Activated naive CD4-positive, alpha-beta T cell treated with anti-CD3 and anti-CD28 coated beads, Interleukin-2, amount 10 ng/mL, durations not matched to agents 7 days and 5 days (primary cell): Measurements from ENCODE around the gene LAPTM4A.
"Not testable (repeated sequence)": the region's sequence is repeated elsewhere in the genome, so short reads cannot be mapped to it uniquely, and the experiment has no call there.

Experiments used
- CTCF ChIA-PET: fragments of 350-600 bp; sonication (Branson Sonifier 250); formaldehyde crosslinking; loops from one replicate; lab custom pipeline; 2021; ENCODE audit warnings: antibody characterized with exemption; lab: Charles Lee
- DNase-seq: peaks from one replicate; pipeline ENCODE4 v3.0.0-alpha.2; 2020
- H3K27ac Mint-ChIP-seq: one replicate; pipeline ENCODE4 v1.8.0; 2021; ENCODE audit warnings: mild to moderate bottlenecking, moderate library complexity, mixed read lengths
- H3K27me3 Mint-ChIP-seq: one replicate; pipeline ENCODE4 v1.8.0; 2021; ENCODE audit warnings: mild to moderate bottlenecking, mixed read lengths
- H3K36me3 Mint-ChIP-seq: one replicate; pipeline ENCODE4 v1.8.0; 2021; ENCODE audit warnings: mixed read lengths
- H3K4me1 Mint-ChIP-seq: one replicate; pipeline ENCODE4 v1.8.0; 2021; ENCODE audit warnings: mixed read lengths
- H3K4me3 Mint-ChIP-seq: one replicate; pipeline ENCODE4 v1.8.0; 2021; ENCODE audit warnings: mild to moderate bottlenecking, moderate library complexity, mixed read lengths
- H3K9me3 Mint-ChIP-seq: one replicate; pipeline ENCODE4 v1.8.0; 2021; ENCODE audit warnings: mixed read lengths

The LAPTM4A gene

DNA sequence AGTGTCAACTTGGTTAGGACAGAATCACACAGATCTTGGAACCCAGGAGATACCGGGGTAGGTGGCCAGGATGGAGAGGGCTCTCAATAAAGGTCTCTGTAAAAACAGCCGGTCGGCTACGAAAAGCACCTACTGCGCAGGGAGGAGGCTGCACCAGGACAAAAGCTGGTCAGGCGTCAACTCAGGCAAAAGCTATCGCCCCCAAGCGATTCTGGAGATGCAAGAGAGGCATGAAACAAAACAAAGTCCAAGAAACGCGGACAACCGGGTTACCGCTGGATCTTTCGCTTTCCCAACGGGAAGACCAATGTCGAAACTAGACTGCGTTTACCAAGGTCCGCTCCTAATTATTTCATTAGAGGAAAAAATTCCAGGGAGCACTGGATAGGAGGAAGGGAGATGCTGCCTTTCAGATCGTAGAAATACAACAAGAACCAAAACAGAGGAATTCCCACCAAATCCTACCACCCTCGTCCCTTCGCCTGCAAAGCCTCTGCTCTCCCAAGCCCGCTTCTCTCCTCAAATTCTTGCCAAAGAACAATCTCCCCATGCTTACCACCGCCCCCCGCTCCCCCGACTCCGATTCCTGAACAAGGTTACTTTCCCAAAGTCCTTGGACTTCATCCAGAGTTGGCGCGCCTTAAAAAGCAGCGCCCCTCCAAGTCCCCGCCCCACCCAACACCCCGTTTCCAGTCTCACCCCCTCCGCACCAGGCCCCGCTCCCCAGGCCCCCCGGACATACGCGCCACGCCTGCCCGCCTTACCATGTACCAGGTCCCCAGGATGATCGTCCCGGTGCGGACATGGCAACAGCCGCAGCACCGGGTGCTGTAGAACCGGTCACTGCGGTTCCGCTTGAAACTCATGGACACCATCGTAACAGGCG is 539 bp downstream of the LAPTM4A start:
- H3K9me3 Mint-ChIP-seq, result no peaks in the 10 kb centered on the region
- H3K4me1 Mint-ChIP-seq, result peaks cover 25% of the 10 kb centered on the region
- DNase-seq, result peak; percentile 45
- H3K4me3 Mint-ChIP-seq, result no peak overlapping the region
- peaks cover 18% of the 10 kb centered on the region for H3K27me3 Mint-ChIP-seq
- CTCF ChIA-PET, result interaction anchor here (1.0 to 3.3 kb wide), 4 partner anchors 9 to 151 kb away, joined by 3 to 16 read pairs (median 4); no protein-coding TSS in a partner anchor
- no peaks in the 10 kb centered on the region for H3K36me3 Mint-ChIP-seq
- H3K27ac Mint-ChIP-seq, result no peak overlapping the region

GRCh38 chr2:20050104-20050645 is 1.3 kb downstream of the LAPTM4A start:
- Mint-ChIP-seq H3K4me3 (no peak overlapping the region), H3K27ac (no peak overlapping the region), H3K9me3 (no peaks in the 10 kb centered on the region), H3K27me3 (peaks cover 11% of the 10 kb centered on the region), H3K36me3 (no peaks in the 10 kb centered on the region), H3K4me1 (peaks cover 25% of the 10 kb centered on the region)
- CTCF ChIA-PET, result interaction anchor here (0.7 to 3.3 kb wide), 5 partner anchors 10 to 150 kb away, joined by 3 to 16 read pairs (median 4); no protein-coding TSS in a partner anchor
- DNase-seq, result peak; percentile 46

DNA sequence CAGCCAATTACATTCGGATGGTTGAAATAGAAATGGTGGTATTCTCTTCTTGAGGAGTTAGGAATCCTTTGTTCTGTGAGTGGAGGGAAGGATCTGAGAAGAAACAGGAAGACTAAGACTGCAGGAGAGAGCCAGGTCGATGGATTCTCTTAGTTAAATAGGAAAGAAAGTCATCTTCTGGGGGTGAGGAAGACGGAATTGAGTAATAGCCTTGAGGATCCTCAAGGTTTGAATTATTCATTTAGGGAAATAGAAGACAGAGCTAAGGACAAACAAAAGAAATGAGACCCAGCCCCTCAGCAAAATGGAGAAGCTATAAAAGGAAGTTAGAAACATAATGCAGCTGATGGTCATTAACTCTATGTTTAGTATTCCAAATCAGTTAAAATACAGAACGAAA is 1.8 kb downstream of the LAPTM4A start:
- H3K27me3 Mint-ChIP-seq, result peaks cover 7% of the 10 kb centered on the region
- CTCF ChIA-PET, result interaction anchor here (0.7 to 3.3 kb wide), 5 partner anchors 9 to 150 kb away, joined by 3 to 16 read pairs (median 4); no protein-coding TSS in a partner anchor
- DNase-seq, result no peak
- H3K4me1 Mint-ChIP-seq, result peaks cover 25% of the 10 kb centered on the region
- H3K4me3 Mint-ChIP-seq, result no peak overlapping the region
- no peaks in the 10 kb centered on the region for H3K9me3 Mint-ChIP-seq
- H3K27ac Mint-ChIP-seq, result no peak overlapping the region
- no peaks in the 10 kb centered on the region for H3K36me3 Mint-ChIP-seq

GRCh38 chr2:20048488-20049448 is 2.7 kb downstream of the LAPTM4A start:
- peaks cover 25% of the 10 kb centered on the region for H3K4me1 Mint-ChIP-seq
- H3K27ac Mint-ChIP-seq, result no peak overlapping the region
- H3K36me3 Mint-ChIP-seq, result no peaks in the 10 kb centered on the region
- no peak for DNase-seq
- H3K27me3 Mint-ChIP-seq, result peaks cover under 1% of the 10 kb centered on the region
- H3K4me3 Mint-ChIP-seq, result no peak overlapping the region
- H3K9me3 Mint-ChIP-seq, result no peaks in the 10 kb centered on the region
- CTCF ChIA-PET, result interaction anchor here (1.0 to 1.1 kb wide), 3 partner anchors 11 to 47 kb away, joined by 3 read pairs; no protein-coding TSS in a partner anchor

DNA sequence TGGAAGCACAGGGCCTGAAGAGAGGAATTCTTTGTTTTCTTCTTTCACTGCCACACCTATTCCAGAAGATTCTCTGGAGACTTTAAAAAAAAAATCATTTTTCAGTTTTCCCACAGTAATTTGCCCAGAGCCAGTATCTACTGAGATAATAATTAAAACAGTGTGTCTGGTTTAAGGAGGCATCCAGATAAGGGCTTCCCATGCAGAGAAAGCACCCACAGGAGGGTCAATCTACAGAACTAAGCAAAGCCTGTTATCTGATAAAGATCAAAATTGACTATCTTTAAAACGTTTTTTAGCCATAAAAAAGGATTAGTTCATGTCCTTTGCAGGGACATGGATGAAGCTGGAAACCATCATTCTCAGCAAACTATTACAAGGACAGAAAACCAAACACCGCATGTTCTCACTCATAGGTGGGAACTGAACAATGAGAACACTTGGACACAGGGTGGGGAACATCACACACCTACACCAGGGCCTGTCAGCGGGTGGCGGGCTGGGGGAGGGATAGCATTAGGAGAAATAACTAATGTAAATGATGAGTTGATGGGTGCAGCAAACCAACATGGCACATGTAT is 5.6 kb downstream of the LAPTM4A start:
- not testable (repeated sequence) for H3K4me3 Mint-ChIP-seq, H3K36me3 Mint-ChIP-seq, DNase-seq, H3K9me3 Mint-ChIP-seq, H3K27ac Mint-ChIP-seq, H3K27me3 Mint-ChIP-seq
- H3K4me1 Mint-ChIP-seq, result peaks cover 25% of the 10 kb centered on the region
- CTCF ChIA-PET, result interaction anchor here (0.7 kb wide), 1 partner anchor 30 kb away, joined by 4 read pairs; no protein-coding TSS in a partner anchor

- CTCF ChIA-PET, result interaction anchor here (0.7 kb wide), 1 partner anchor 29 kb away, joined by 4 read pairs; no protein-coding TSS in a partner anchor
- Mint-ChIP-seq H3K27ac (no peak overlapping the region), H3K27me3 (no peaks in the 10 kb centered on the region), H3K9me3 (no peaks in the 10 kb centered on the region), H3K4me3 (no peak overlapping the region), H3K36me3 (peaks cover 2% of the 10 kb centered on the region), H3K4me1 (peaks cover 18% of the 10 kb centered on the region)
- no peak for DNase-seq
Measured at GRCh38 chr2:20044778-20045177, 6.7 kb downstream of the LAPTM4A start.

DNA sequence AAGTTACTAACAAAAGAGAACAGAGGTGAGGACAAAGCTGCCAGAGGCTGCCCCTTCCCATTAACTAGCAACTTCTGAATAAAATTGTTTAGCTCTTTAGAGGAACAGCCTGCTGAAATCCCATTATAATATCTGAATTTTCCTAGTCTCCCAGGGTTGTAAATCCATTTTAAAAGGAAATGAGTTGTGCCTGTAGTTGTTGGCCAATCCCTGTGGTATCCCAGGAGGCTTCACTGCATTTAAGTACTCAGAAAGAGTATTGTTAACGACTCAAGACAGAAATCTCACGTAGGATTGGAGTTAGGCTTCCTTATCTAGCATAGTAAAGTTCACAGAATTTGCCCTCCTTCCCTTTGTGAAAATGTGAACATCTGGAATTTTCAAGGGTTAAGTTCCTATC is 8.9 kb downstream of the LAPTM4A start:
- Mint-ChIP-seq H3K27ac (no peak overlapping the region), H3K4me1 (no peaks in the 10 kb centered on the region), H3K27me3 (no peaks in the 10 kb centered on the region), H3K4me3 (no peak overlapping the region), H3K9me3 (no peaks in the 10 kb centered on the region), H3K36me3 (peaks cover 9% of the 10 kb centered on the region)
- CTCF ChIA-PET, result no interaction called here
- no peak for DNase-seq

DNA sequence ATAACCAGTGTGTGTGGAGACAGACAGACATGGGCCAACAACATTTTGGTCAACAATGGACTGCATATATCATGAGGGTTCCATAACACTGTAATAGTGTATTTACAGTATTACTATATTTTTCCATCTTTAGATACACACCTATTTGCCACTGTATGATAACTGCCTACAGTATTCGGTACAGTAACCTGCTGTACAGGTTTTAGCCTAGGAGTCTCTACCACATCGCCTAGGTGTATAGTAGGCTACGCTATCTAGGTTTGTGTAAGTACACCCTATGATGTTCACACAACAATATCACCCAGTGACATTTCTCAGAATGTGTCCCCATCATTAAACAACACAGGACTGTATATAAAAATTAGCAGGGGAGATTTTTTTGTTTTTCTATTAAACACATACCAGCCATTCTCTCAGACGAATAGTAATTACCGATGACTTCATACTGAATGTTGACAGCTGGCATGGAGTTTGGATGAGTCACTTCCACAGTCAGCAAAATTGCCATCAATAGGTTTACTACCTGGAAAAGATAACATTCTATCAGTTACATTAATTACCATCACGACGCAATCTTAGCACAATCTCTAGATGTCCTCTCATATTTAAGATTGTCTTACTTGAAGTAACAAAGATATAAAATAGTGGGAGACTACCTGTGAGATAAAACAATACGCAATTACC is 10.8 kb downstream of the LAPTM4A start:
- H3K27ac Mint-ChIP-seq, result no peak overlapping the region
- H3K4me1 Mint-ChIP-seq, result peaks cover 7% of the 10 kb centered on the region
- no peaks in the 10 kb centered on the region for H3K9me3 Mint-ChIP-seq
- H3K27me3 Mint-ChIP-seq, result no peaks in the 10 kb centered on the region
- no peak for DNase-seq
- CTCF ChIA-PET, result interaction anchor here (0.6 to 1.5 kb wide), 2 partner anchors 9 to 12 kb away, joined by 3 to 4 read pairs; no protein-coding TSS in a partner anchor
- H3K4me3 Mint-ChIP-seq, result no peak overlapping the region
- peaks cover 20% of the 10 kb centered on the region for H3K36me3 Mint-ChIP-seq

- H3K9me3 Mint-ChIP-seq, result no peaks in the 10 kb centered on the region
- DNase-seq, result no peak
- no peak overlapping the region for H3K27ac Mint-ChIP-seq
- peaks cover 7% of the 10 kb centered on the region for H3K4me1 Mint-ChIP-seq
- H3K4me3 Mint-ChIP-seq, result no peak overlapping the region
- H3K36me3 Mint-ChIP-seq, result peaks cover 35% of the 10 kb centered on the region
- no peaks in the 10 kb centered on the region for H3K27me3 Mint-ChIP-seq
- CTCF ChIA-PET, result interaction anchor here (0.6 to 2.7 kb wide), 4 partner anchors 11 to 93 kb away, joined by 3 to 15 read pairs (median 3); no protein-coding TSS in a partner anchor
Measured at GRCh38 chr2:20037660-20038059, 13.8 kb downstream of the LAPTM4A start.

GRCh38 chr2:20035955-20036666 is 15.3 kb downstream of the LAPTM4A start:
- CTCF ChIA-PET, result interaction anchor here (1.3 to 2.7 kb wide), 3 partner anchors 14 to 21 kb away, joined by 3 to 15 read pairs (median 4); no protein-coding TSS in a partner anchor
- Mint-ChIP-seq H3K27me3 (no peaks in the 10 kb centered on the region), H3K4me1 (peaks cover 7% of the 10 kb centered on the region), H3K36me3 (peaks cover 49% of the 10 kb centered on the region), H3K9me3 (no peaks in the 10 kb centered on the region), H3K4me3 (no peak overlapping the region), H3K27ac (peak overlapping the region; percentile 9)
- DNase-seq, result no peak

DNA sequence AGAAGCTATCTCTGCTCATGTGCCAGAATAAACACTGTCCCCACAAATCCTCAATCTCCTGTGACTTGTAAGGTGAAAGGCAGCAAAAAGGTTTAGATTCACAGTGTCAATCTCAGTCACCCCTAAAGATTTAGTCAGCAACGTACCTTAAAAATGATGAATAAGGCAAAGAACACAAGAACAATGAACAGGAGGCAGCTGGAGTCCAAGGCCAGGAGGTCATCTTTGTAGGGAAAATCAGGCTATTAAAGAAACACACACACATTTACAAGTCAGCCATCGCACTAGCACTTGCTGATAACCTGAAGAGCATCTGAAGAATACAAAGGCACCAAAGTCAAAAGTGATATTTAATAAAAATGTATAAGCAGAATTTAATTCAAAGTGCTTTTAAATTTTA is 16.6 kb downstream of the LAPTM4A start:
- CTCF ChIA-PET, result interaction anchor here (1.9 kb wide), 1 partner anchor 79 kb away, joined by 4 read pairs; no protein-coding TSS in a partner anchor

GRCh38 chr2:20034218-20034617 is 17.2 kb downstream of the LAPTM4A start:
- Mint-ChIP-seq H3K4me3 (no peak overlapping the region), H3K9me3 (no peaks in the 10 kb centered on the region), H3K4me1 (peaks cover 7% of the 10 kb centered on the region), H3K27ac (no peak overlapping the region), H3K36me3 (peaks cover 63% of the 10 kb centered on the region), H3K27me3 (no peaks in the 10 kb centered on the region)
- CTCF ChIA-PET, result interaction anchor here (1.9 kb wide), 1 partner anchor 79 kb away, joined by 4 read pairs; no protein-coding TSS in a partner anchor
- no peak for DNase-seq

More for the DNA sequence above, 16.6 kb downstream of the LAPTM4A start:
- no peak for DNase-seq
- Mint-ChIP-seq H3K4me3 (no peak overlapping the region), H3K27me3 (no peaks in the 10 kb centered on the region), H3K36me3 (peaks cover 57% of the 10 kb centered on the region), H3K9me3 (no peaks in the 10 kb centered on the region), H3K4me1 (peaks cover 7% of the 10 kb centered on the region), H3K27ac (no peak overlapping the region)
